ENCODE measurements around the gene MYH13.

The MYH13 gene

DNA sequence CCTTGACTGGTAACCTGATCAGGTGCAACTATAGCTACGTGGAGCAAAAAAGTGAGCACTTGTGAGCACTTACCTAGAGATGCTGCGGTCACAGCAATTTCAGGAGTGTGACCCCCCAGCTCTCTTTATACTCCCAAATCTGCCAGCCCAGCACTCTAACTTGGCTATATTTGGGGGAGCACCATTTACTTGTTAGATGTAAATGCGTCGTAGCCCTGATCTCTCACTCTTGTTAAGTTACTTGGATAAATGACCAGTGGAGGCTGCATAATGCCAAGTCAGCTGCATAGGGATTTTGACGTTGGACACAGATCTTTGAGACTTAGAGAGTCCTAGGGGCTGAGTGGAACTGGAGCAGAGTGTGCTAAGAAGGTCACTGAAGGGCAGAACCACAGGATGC, at the start of gene MYH13:
Gene MYH13, minus strand, starts transcription at position 101 of the 400 bp plus-strand sequence. CDS start 8,476 bp downstream, outside the sequence.
- no peak for DNase-seq (ENCODE audit: extremely low spot score)
- TF ChIP-seq SUZ12 (IDR thresholded peaks at IDR 0.05) = no peak
- TF ChIP-seq FOXK2 (IDR thresholded peaks at IDR 0.05) = no peak
- no peak for TF ChIP-seq BHLHE40 (IDR thresholded peaks at IDR 0.05; ENCODE audit: borderline replicate concordance)
- TF ChIP-seq CTBP1 (IDR thresholded peaks at IDR 0.05; ENCODE audit: borderline replicate concordance) = no peak
- TF ChIP-seq ARNT (IDR thresholded peaks at IDR 0.05) = no peak
- TF ChIP-seq ZNF384 (IDR thresholded peaks at IDR 0.05) = no peak
- TF ChIP-seq SP1 (IDR thresholded peaks at IDR 0.05) = no peak
- TF ChIP-seq FOXM1 (IDR thresholded peaks at IDR 0.05; ENCODE audit: borderline replicate concordance) = no peak
- no peak for TF ChIP-seq ELF4 (IDR thresholded peaks at IDR 0.05)
- TF ChIP-seq LEF1 (IDR thresholded peaks at IDR 0.05; ENCODE audit: borderline replicate concordance) = no peak
- no peak for TF ChIP-seq TARDBP (IDR thresholded peaks at IDR 0.05)
- POLR2A ChIA-PET = no interaction called here
- CTCF ChIA-PET = no interaction called here

- no peak for TF ChIP-seq CTBP1 (IDR thresholded peaks at IDR 0.05; ENCODE audit: borderline replicate concordance)
- no peak for TF ChIP-seq LEF1 (IDR thresholded peaks at IDR 0.05; ENCODE audit: borderline replicate concordance)
- no peak for DNase-seq (ENCODE audit: extremely low spot score)
- CTCF ChIA-PET = no interaction called here
- POLR2A ChIA-PET = no interaction called here
Measured at GRCh38 chr17:10421900-10422542, 49.2 kb upstream of the MYH13 start, which contains the start of gene MYH8. Gene MYH8, minus strand, starts transcription at chr17:10421950. Its CDS starts 1,723 bp downstream, at chr17:10420227.

- POLR2A ChIA-PET = no interaction called here
- CTCF ChIA-PET = no interaction called here
- DNase-seq (ENCODE audit: extremely low spot score) = no peak
- no peak for TF ChIP-seq FOXA1 (IDR thresholded peaks at IDR 0.05)
- TF ChIP-seq TARDBP (IDR thresholded peaks at IDR 0.05) = no peak
- no peak for TF ChIP-seq ARNT (IDR thresholded peaks at IDR 0.05)
- no peak for TF ChIP-seq SUZ12 (IDR thresholded peaks at IDR 0.05)
Measured at GRCh38 chr17:10421211-10421610, 48.4 kb upstream of the MYH13 start.

DNA sequence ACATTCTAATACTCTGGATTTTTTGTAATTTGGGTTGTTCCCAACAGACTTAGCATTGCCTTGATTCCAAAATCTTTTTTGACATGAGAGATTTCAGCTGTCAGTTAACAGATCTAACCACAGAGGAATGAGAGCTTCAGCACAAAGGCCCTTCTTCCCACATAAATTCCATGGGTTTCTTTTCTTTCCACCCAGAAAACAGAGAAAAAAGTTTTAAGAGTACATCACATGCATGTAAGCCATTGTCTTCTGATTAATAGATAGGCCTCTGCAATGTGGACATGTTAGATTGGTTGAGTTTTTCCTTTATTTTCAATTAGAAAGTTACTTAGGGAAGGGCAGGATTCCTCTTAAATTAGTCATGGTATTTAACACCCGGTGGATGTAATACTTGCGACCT, 48.0 kb upstream of the MYH13 start:
- DNase-seq (ENCODE audit: extremely low spot score) = no peak
- POLR2A ChIA-PET = no interaction called here
- CTCF ChIA-PET = no interaction called here
- TF ChIP-seq SUZ12 (IDR thresholded peaks at IDR 0.05) (no peak), ELF4 (IDR thresholded peaks at IDR 0.05) (no peak), ZNF384 (IDR thresholded peaks at IDR 0.05) (no peak), CTBP1 (IDR thresholded peaks at IDR 0.05; ENCODE audit: borderline replicate concordance) (no peak), L3MBTL2 (conservative IDR thresholded peaks at IDR 0.05) (no peak), ARNT (IDR thresholded peaks at IDR 0.05) (no peak), SP1 (IDR thresholded peaks at IDR 0.05) (no peak), HDGF (IDR thresholded peaks at IDR 0.05; ENCODE audit: borderline replicate concordance) (no peak), NFRKB (IDR thresholded peaks at IDR 0.05) (no peak), BHLHE40 (IDR thresholded peaks at IDR 0.05; ENCODE audit: borderline replicate concordance) (no peak), TARDBP (IDR thresholded peaks at IDR 0.05) (no peak), FOXK2 (IDR thresholded peaks at IDR 0.05) (no peak), LEF1 (IDR thresholded peaks at IDR 0.05; ENCODE audit: borderline replicate concordance) (no peak)

- CTCF ChIA-PET = no interaction called here
- TF ChIP-seq FOXK2 (IDR thresholded peaks at IDR 0.05) = no peak
- TF ChIP-seq TARDBP (IDR thresholded peaks at IDR 0.05) = no peak
- no peak for TF ChIP-seq HDGF (IDR thresholded peaks at IDR 0.05; ENCODE audit: borderline replicate concordance)
- TF ChIP-seq FOXM1 (IDR thresholded peaks at IDR 0.05; ENCODE audit: borderline replicate concordance) = no peak
- no peak for TF ChIP-seq BHLHE40 (IDR thresholded peaks at IDR 0.05; ENCODE audit: borderline replicate concordance)
- no peak for TF ChIP-seq SP1 (IDR thresholded peaks at IDR 0.05)
- TF ChIP-seq ELF4 (IDR thresholded peaks at IDR 0.05) = no peak
- no peak for TF ChIP-seq L3MBTL2 (conservative IDR thresholded peaks at IDR 0.05)
- TF ChIP-seq LEF1 (IDR thresholded peaks at IDR 0.05; ENCODE audit: borderline replicate concordance) = no peak
- TF ChIP-seq ARNT (IDR thresholded peaks at IDR 0.05) = no peak
- TF ChIP-seq, protein P1, sequence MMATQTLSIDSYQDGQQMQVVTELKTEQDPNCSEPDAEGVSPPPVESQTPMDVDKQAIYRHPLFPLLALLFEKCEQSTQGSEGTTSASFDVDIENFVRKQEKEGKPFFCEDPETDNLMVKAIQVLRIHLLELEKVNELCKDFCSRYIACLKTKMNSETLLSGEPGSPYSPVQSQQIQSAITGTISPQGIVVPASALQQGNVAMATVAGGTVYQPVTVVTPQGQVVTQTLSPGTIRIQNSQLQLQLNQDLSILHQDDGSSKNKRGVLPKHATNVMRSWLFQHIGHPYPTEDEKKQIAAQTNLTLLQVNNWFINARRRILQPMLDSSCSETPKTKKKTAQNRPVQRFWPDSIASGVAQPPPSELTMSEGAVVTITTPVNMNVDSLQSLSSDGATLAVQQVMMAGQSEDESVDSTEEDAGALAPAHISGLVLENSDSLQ (IDR thresholded peaks at IDR 0.05) = no peak
- no peak for TF ChIP-seq FOXA1 (IDR thresholded peaks at IDR 0.05)
- no peak for TF ChIP-seq SUZ12 (IDR thresholded peaks at IDR 0.05)
- no peak for TF ChIP-seq NFRKB (IDR thresholded peaks at IDR 0.05)
- no peak for TF ChIP-seq CTBP1 (IDR thresholded peaks at IDR 0.05; ENCODE audit: borderline replicate concordance)
- no peak for TF ChIP-seq ZNF384 (IDR thresholded peaks at IDR 0.05)
- POLR2A ChIA-PET = no interaction called here
- no peak for DNase-seq (ENCODE audit: extremely low spot score)
Measured at GRCh38 chr17:10417431-10417830, 44.6 kb upstream of the MYH13 start.

- POLR2A ChIA-PET = no interaction called here
- TF ChIP-seq HDGF (IDR thresholded peaks at IDR 0.05; ENCODE audit: borderline replicate concordance) (no peak), SP1 (IDR thresholded peaks at IDR 0.05) (no peak), SUZ12 (IDR thresholded peaks at IDR 0.05) (no peak), FOXM1 (IDR thresholded peaks at IDR 0.05; ENCODE audit: borderline replicate concordance) (no peak), TARDBP (IDR thresholded peaks at IDR 0.05) (no peak), CTBP1 (IDR thresholded peaks at IDR 0.05; ENCODE audit: borderline replicate concordance) (no peak), FOXK2 (IDR thresholded peaks at IDR 0.05) (no peak), BHLHE40 (IDR thresholded peaks at IDR 0.05; ENCODE audit: borderline replicate concordance) (no peak), FOXA1 (IDR thresholded peaks at IDR 0.05) (no peak), ARNT (IDR thresholded peaks at IDR 0.05) (no peak), ELF4 (IDR thresholded peaks at IDR 0.05) (no peak), NFRKB (IDR thresholded peaks at IDR 0.05) (no peak), L3MBTL2 (conservative IDR thresholded peaks at IDR 0.05) (no peak), LEF1 (IDR thresholded peaks at IDR 0.05; ENCODE audit: borderline replicate concordance) (no peak), ZNF384 (IDR thresholded peaks at IDR 0.05) (no peak)
- TF ChIP-seq, protein P1 (IDR thresholded peaks at IDR 0.05) = no peak
Measured at GRCh38 chr17:10415161-10415560, 42.4 kb upstream of the MYH13 start.

GRCh38 chr17:10403589-10403988, 30.8 kb upstream of the MYH13 start:
- no peak for DNase-seq (ENCODE audit: extremely low spot score)
- CTCF ChIA-PET = interaction anchor here (0.7 kb wide), 1 partner anchor 238 kb away, joined by 3 read pairs; no protein-coding TSS in a partner anchor
- TF ChIP-seq LEF1 (IDR thresholded peaks at IDR 0.05; ENCODE audit: borderline replicate concordance) (no peak), HDGF (IDR thresholded peaks at IDR 0.05; ENCODE audit: borderline replicate concordance) (no peak), ZNF384 (IDR thresholded peaks at IDR 0.05) (no peak), ELF4 (IDR thresholded peaks at IDR 0.05) (no peak), L3MBTL2 (conservative IDR thresholded peaks at IDR 0.05) (no peak), NFRKB (IDR thresholded peaks at IDR 0.05) (no peak), SP1 (IDR thresholded peaks at IDR 0.05) (no peak), ARNT (IDR thresholded peaks at IDR 0.05) (no peak), BHLHE40 (IDR thresholded peaks at IDR 0.05; ENCODE audit: borderline replicate concordance) (no peak), SUZ12 (IDR thresholded peaks at IDR 0.05) (no peak), CTBP1 (IDR thresholded peaks at IDR 0.05; ENCODE audit: borderline replicate concordance) (no peak), FOXK2 (IDR thresholded peaks at IDR 0.05) (no peak), FOXA1 (IDR thresholded peaks at IDR 0.05) (no peak), FOXM1 (IDR thresholded peaks at IDR 0.05; ENCODE audit: borderline replicate concordance) (no peak), TARDBP (IDR thresholded peaks at IDR 0.05) (no peak)
- TF ChIP-seq, protein P1 (IDR thresholded peaks at IDR 0.05) = no peak
- POLR2A ChIA-PET = no interaction called here

More at GRCh38 chr17:10415161-10415560, 42.4 kb upstream of the MYH13 start:
- DNase-seq (ENCODE audit: extremely low spot score) = no peak
- CTCF ChIA-PET = no interaction called here

Measured in HEK293T (cell line).